ENCODE data around the gene RAPGEFL1.
"Not testable (repeated sequence)": the region's sequence is repeated elsewhere in the genome, so short reads cannot be mapped to it uniquely, and the experiment has no call there.

RAPGEFL1 gene, protein sequence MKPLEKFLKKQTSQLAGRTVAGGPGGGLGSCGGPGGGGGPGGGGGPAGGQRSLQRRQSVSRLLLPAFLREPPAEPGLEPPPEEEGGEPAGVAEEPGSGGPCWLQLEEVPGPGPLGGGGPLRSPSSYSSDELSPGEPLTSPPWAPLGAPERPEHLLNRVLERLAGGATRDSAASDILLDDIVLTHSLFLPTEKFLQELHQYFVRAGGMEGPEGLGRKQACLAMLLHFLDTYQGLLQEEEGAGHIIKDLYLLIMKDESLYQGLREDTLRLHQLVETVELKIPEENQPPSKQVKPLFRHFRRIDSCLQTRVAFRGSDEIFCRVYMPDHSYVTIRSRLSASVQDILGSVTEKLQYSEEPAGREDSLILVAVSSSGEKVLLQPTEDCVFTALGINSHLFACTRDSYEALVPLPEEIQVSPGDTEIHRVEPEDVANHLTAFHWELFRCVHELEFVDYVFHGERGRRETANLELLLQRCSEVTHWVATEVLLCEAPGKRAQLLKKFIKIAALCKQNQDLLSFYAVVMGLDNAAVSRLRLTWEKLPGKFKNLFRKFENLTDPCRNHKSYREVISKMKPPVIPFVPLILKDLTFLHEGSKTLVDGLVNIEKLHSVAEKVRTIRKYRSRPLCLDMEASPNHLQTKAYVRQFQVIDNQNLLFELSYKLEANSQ

GRCh38 chr17:40177275-40177874 is at the start of gene RAPGEFL1:
RAPGEFL1 (plus strand) TSS chr17:40177470; CDS start chr17:40177862, 392 bp downstream.
- no peak for FAIRE-seq

- FAIRE-seq, result no peak
Measured at GRCh38 chr17:40129498-40129897, 47.8 kb upstream of the RAPGEFL1 start.

DNA sequence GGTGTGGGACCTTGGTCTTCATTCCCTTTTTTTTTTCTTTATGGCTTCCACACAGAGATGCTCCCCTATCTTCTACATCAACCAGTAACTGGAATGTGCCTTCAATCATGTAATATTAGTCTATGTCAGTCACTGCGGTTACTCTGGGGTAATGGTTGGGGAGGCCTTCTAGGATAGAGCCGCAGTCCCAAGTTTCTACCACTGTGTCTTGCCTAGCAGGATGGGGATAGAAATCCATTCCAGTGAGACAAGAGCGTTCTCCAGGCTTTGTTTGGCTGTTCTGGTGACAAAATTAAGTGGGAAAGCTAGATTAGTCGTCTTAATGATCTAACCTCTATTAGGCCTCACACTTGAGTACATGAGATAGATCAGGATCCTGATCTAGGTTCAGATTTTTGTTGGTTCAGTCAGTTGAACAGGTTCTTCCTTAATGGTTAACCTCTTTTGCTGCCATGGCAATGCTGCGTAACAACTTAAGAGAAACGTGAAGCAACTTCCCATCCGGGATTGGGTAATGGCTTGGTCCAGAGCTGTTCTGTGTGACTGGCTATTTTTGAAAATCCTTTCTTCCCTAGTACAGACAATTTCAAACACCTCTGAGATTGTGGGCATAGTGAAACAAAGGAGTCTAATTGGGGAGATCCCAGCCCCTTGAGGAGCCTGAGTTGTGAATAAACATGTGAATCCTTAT is 46.8 kb upstream of the RAPGEFL1 start:
- no peak for FAIRE-seq

GRCh38 chr17:40134184-40134583 is 43.1 kb upstream of the RAPGEFL1 start:
- no peak for FAIRE-seq

DNA sequence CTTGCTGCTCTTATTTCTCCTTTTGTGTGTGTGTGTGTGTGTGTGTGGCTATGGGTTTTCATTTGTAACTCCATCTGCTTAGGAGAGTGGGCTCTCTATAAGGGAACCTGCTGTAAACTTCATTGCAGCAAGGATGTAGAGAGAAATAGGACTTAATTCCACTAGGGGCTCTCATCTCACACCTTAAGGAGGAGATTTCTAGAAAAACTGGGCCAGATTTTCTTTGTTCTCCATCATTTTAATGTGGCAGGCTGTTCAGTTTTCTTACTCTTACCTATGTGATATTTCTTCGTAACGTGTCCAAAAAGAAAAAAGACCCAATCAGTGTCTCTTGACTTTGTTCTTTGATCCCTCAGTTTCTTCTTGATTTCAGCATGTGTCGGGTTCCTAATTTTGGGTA is 41.5 kb upstream of the RAPGEFL1 start:
- no peak for FAIRE-seq

GRCh38 chr17:40139566-40140058 is 37.7 kb upstream of the RAPGEFL1 start:
- no peak for FAIRE-seq

GRCh38 chr17:40143166-40143565 is 34.1 kb upstream of the RAPGEFL1 start:
- FAIRE-seq, result not testable (repeated sequence)

DNA sequence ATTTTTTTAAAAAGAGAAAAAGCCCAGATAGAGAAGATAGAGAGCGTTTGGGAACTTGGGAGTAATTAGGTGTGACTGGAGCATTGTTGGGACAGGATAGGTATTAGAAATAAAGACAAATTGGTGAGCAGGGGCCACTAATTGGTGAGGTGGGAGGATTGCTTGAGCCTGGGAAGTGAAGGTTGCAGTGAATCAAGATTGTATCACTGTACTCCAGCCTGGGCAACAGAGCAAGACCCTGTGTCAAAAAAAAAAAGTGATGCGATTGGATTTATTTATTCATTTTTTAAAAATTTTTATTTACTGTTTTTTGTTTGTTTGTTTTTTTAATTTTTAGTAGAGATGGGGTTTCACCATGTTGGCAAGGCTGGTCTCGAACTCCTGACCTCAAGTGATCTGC is 31.8 kb upstream of the RAPGEFL1 start:
- FAIRE-seq, result no peak

DNA sequence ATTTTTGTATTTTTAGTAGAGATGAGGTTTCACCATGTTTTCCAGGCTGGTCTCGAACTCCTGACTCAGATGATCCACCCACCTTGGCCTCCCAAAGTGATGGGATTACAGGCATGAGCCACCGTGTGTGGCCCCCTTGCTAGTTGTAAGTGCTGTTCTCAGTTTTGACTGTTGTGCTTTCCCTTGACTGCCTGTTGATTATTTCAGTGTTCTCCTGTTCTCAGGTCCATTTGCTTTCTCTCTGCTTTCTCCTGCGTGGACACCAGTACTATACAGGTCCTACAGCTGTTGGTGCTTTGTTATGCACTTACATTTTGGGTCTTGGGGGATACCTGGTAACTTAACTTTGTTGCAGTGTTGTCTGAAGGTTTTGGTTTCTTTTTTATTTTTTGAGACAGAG is 28.7 kb upstream of the RAPGEFL1 start:
- no peak for FAIRE-seq

DNA sequence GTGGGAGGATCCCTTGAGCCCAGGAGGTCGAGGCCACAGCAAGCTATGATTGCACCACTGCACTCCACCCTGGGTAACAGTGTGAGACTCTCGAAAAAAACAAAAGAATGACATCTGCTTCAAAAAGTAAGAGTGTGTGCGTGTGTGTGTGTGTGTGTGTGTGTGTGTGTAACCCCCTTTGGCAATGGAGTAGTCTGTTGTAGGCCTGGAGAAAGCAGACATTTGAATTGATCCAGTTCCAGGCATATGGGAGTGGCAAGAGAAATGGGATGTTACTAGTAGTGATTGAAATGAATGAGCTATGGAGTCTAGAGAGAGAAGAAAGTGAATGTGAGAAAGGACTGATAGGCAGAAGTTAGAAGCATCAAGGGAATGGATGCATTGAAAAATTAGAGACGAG is 27.0 kb upstream of the RAPGEFL1 start:
- FAIRE-seq, result no peak

DNA sequence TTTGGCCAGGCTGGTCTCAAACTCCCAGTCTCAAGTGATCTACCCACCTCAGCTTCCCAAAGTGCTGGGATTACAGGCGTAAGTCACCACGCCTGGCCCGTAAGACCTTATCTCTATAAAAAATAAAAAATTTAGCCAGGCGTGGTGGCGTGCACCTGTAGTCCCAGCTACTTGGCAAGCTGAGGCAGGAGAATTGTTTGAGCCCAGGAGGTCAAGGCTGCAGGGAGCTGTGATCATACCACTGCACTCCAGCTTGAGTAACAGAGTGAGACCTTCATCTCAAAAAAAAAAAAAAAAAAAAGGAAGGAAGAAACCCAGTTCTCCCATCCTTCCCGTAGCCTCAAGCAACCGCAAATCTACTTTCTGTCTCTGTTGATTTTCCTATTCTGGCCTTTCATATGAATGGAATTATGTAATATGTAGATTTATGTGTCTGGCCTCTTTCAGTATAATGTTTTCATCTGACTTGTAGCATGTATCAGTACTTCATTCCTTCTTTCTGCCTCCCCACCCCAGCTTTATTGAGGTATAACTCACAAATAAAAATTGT is 25.8 kb upstream of the RAPGEFL1 start:
- no peak for FAIRE-seq

DNA sequence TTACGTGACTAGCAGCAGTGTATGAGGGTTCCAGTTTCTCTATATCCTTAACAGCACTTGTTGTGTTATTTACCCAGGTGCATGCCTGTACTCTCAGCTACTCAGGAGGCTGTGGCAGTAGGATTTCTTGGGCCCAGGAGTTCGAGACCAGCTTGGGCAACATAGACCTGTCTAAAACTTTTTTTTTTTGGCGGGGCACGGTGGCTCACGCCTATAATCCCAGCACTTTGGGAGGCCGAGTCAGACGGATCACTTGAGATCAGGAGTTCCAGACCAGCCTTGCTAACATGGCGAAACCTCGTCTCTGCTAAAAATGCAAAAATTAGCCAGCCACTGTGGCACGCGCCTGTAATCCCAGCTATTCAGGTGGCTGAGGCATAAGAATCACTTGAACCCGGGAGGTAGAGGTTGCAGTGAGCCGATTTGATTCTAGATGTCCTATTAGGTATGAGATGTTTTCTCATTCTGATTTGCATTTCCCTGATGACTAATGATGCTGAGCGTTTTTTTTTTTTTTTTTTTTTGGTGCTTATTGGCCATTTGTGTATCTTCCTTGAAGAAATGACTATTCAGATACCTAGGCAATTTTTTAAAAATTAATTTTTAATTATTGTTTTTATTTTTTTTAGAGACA is 23.6 kb upstream of the RAPGEFL1 start:
- no peak for FAIRE-seq

GRCh38 chr17:40157973-40158372 is 19.3 kb upstream of the RAPGEFL1 start:
- no peak for FAIRE-seq

DNA sequence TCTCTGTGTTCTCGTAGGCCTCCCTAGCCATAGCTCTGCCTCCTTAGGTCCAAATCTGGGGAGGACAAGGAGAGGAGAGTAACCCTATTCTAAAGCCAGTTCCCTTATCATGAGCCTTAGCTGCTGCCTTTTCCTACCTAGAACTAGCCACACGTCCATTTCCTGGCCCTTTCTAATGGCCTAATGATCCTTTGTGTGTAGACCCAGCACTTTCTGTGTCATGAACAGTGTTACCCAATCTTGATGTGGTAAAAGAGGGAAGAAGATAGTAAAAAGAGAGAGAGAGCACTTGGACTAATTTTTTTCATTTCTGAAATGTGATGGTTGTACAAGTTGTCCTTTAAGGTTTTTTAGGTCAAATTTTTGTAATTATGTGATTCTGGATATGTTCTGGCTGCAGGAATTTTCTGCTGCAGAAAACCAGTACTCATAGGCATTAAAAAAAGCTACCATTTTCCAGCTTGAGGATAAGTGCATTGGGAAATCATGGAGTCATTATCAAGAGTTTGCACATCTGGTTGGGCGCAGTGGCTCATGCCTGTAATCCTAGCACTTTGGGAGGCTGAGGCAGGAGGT is 18.7 kb upstream of the RAPGEFL1 start:
- no peak for FAIRE-seq

- FAIRE-seq, result no peak
Measured at GRCh38 chr17:40159456-40159855, 17.8 kb upstream of the RAPGEFL1 start.

DNA sequence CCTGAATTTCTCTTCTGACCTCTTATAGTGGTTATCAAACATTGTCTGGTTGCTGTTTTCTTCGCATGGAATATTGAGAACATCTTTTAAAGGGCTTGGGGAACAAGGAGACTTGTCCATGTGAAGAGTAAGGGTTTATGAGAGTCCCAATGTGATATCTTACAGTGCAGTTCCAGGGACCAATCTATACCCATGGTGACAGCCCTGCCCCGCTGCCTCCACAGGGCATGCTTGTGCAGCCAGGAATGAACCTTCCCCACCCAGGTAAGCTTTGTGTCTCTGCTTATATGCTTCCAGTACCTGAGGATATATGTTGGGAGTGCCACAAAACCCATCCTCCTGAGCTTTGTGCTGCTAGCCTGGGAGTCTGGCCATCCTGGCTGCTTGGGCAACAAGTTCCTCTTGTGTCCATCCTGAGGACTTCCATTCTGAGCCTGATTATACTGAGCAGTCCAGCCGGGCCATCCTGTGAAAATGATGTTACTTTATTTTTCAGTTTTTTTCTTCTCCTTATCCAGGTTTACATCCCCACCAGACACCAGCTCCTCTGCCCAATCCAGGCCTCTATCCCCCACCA is 9.5 kb upstream of the RAPGEFL1 start:
- no peak for FAIRE-seq

GRCh38 chr17:40168262-40168832 is 8.9 kb upstream of the RAPGEFL1 start:
- peak; percentile 97 for FAIRE-seq

- FAIRE-seq, result no peak
Measured at GRCh38 chr17:40170325-40170724, 6.9 kb upstream of the RAPGEFL1 start.

GRCh38 chr17:40171750-40172149 is 5.5 kb upstream of the RAPGEFL1 start:
- no peak for FAIRE-seq

GRCh38 chr17:40173091-40173777 is 4.0 kb upstream of the RAPGEFL1 start:
- FAIRE-seq, result no peak

- no peak for FAIRE-seq
Measured at GRCh38 chr17:40173778-40174135, 3.5 kb upstream of the RAPGEFL1 start.
